SK-N-SH treated with all-trans-retinoic acid at 6 μM for 48 hours (cell line): ENCODE measurements around the gene HTR6.

Experiments used
- ATAC-seq: fragments of 200-7000 bp; cut with Tn5 transposase; 3 replicates; pipeline ENCODE4 v1.9.1; 2020; ENCODE audit warnings: mild to moderate bottlenecking, moderate library complexity
- ARNTL ChIP-seq: fragments of 450-650 bp; formaldehyde crosslinking; IDR thresholded peaks from 2 replicates; pipeline ENCODE4 v1.5.0; 2020; ENCODE audit warnings: low read depth, mild to moderate bottlenecking, moderate library complexity, borderline replicate concordance
- BACH2 ChIP-seq: fragments of 250-450 bp; sonication (Bioruptor Pico); IDR thresholded peaks from 2 replicates; pipeline ENCODE4 v1.9.0; 2021; ENCODE audit warnings: mild to moderate bottlenecking, borderline replicate concordance
- ESRRG ChIP-seq: fragments of 250-450 bp; sonication (Bioruptor Pico); IDR thresholded peaks from 2 replicates; pipeline ENCODE4 v1.6.1; 2021; ENCODE audit warnings: mild to moderate bottlenecking
- GLIS3 ChIP-seq: fragments of 250-450 bp; sonication (Bioruptor Pico); IDR thresholded peaks from 2 replicates; pipeline ENCODE4 v1.5.0; 2020; ENCODE audit warnings: mild to moderate bottlenecking, moderate library complexity
- ISL1 ChIP-seq: fragments of 250-450 bp; sonication (Bioruptor Pico); IDR thresholded peaks from 2 replicates; pipeline ENCODE4 v2.1.2; 2022; ENCODE audit warnings: mild to moderate bottlenecking, moderate library complexity
- OSR1 ChIP-seq: fragments of 250-450 bp; sonication (Bioruptor Pico); IDR thresholded peaks from 2 replicates; pipeline ENCODE4 v1.8.0; 2022; ENCODE audit warnings: moderate library complexity, mild to moderate bottlenecking, inconsistent platforms
- PPARA ChIP-seq: fragments of 250-450 bp; sonication (Bioruptor Pico); IDR thresholded peaks from 2 replicates; pipeline ENCODE4 v1.5.0; 2020; ENCODE audit warnings: mild to moderate bottlenecking, borderline replicate concordance
- RARB ChIP-seq: fragments of 250-450 bp; sonication (Bioruptor Pico); IDR thresholded peaks from 2 replicates; pipeline ENCODE4 v1.8.0; 2021; ENCODE audit warnings: mild to moderate bottlenecking, moderate library complexity
- TCF4 ChIP-seq: fragments of 250-450 bp; sonication (Bioruptor Pico); IDR thresholded peaks from 2 replicates; pipeline ENCODE4 v1.8.0; 2021; ENCODE audit warnings: mild to moderate bottlenecking, moderate library complexity, borderline replicate concordance
- ZC3H10 ChIP-seq: fragments of 250-450 bp; sonication (Bioruptor Pico); IDR thresholded peaks from 2 replicates; pipeline ENCODE4 v1.5.1; 2021; ENCODE audit warnings: mild to moderate bottlenecking, moderate library complexity
- ZFP3 ChIP-seq: fragments of 250-450 bp; sonication (Bioruptor Pico); IDR thresholded peaks from 2 replicates; pipeline ENCODE4 v1.5.0; 2020; ENCODE audit warnings: mild to moderate bottlenecking, moderate library complexity
- ZFP30 ChIP-seq: fragments of 450-650 bp; formaldehyde crosslinking; IDR thresholded peaks from 2 replicates; pipeline ENCODE4 v1.5.0; 2022; ENCODE audit warnings: mild to moderate bottlenecking, moderate library complexity
- ZNF8 ChIP-seq: fragments of 450-650 bp; formaldehyde crosslinking; IDR thresholded peaks from 2 replicates; pipeline ENCODE4 v1.5.0; 2020; ENCODE audit warnings: mild to moderate bottlenecking, moderate library complexity
- TF ChIP-seq, protein P1 (sequence below): fragments of 250-450 bp; sonication (Bioruptor Pico); IDR thresholded peaks from 2 replicates; pipeline ENCODE4 v1.5.0; 2020; ENCODE audit warnings: mild to moderate bottlenecking, moderate library complexity
- TF ChIP-seq, protein P2 (sequence below): fragments of 250-450 bp; sonication (Bioruptor Pico); IDR thresholded peaks from 2 replicates; pipeline ENCODE4 v1.5.1; 2021; ENCODE audit warnings: mild to moderate bottlenecking, moderate library complexity
- TF ChIP-seq, protein P3 (sequence below): fragments of 250-450 bp; sonication (Bioruptor Pico); IDR thresholded peaks from 2 replicates; pipeline ENCODE4 v1.5.1; 2020; ENCODE audit warnings: low read depth, mild to moderate bottlenecking, moderate library complexity
- TF ChIP-seq, protein P4 (sequence below): fragments of 250-450 bp; sonication (Bioruptor Pico); IDR thresholded peaks from 2 replicates; pipeline ENCODE4 v1.8.0; 2020; ENCODE audit warnings: mild to moderate bottlenecking, moderate library complexity, borderline replicate concordance

HTR6 gene

DNA sequence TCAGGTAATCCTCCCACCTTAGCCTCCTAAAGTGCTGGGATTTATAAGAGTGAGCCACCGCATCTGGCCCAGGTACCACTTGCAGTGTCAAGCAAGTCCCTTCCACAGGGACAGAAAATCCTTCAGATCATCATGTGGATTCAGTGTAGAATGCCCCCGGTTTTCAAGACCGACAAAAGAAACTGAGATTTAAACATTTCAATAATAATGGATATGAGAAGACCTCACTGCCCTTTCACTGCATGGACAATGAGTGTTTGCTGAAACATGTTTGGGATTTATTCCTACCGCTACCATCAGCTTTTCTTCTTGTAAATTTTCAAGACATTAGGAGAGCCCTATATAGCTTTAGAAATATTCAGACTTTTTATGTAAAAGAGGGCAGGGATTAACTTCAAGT, 41.5 kb downstream of the HTR6 start (continued):
- TF ChIP-seq, protein P1, sequence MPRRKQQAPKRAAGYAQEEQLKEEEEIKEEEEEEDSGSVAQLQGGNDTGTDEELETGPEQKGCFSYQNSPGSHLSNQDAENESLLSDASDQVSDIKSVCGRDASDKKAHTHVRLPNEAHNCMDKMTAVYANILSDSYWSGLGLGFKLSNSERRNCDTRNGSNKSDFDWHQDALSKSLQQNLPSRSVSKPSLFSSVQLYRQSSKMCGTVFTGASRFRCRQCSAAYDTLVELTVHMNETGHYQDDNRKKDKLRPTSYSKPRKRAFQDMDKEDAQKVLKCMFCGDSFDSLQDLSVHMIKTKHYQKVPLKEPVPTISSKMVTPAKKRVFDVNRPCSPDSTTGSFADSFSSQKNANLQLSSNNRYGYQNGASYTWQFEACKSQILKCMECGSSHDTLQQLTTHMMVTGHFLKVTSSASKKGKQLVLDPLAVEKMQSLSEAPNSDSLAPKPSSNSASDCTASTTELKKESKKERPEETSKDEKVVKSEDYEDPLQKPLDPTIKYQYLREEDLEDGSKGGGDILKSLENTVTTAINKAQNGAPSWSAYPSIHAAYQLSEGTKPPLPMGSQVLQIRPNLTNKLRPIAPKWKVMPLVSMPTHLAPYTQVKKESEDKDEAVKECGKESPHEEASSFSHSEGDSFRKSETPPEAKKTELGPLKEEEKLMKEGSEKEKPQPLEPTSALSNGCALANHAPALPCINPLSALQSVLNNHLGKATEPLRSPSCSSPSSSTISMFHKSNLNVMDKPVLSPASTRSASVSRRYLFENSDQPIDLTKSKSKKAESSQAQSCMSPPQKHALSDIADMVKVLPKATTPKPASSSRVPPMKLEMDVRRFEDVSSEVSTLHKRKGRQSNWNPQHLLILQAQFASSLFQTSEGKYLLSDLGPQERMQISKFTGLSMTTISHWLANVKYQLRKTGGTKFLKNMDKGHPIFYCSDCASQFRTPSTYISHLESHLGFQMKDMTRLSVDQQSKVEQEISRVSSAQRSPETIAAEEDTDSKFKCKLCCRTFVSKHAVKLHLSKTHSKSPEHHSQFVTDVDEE, result no peak

DNA sequence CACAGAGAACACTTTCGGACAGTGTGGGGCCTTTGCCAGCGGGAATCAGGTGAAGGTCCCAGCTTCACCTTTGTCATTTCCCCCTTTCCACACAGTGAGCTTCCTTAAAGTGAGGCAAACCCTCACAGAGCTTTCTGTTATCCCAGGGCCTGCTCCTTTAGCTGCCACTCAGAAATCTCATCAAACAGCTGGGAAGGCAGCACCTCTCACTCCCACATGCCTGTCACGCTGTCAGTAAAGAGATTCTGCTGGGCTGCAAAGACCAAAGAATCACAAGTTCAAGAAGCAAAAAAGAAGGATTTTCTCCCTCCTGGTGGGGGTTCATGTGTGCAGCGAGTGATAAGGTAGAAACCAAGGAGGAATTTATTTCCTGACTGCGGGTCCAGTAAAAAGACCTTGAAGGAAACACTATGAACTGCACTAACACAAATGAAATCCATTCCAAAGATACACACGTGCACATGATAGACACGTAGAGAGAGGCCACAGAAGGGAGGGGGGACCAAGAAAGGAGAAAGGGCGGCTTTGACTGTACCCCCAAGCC, 44.0 kb downstream of the HTR6 start:
- no peak for ATAC-seq
- TF ChIP-seq, protein P2, sequence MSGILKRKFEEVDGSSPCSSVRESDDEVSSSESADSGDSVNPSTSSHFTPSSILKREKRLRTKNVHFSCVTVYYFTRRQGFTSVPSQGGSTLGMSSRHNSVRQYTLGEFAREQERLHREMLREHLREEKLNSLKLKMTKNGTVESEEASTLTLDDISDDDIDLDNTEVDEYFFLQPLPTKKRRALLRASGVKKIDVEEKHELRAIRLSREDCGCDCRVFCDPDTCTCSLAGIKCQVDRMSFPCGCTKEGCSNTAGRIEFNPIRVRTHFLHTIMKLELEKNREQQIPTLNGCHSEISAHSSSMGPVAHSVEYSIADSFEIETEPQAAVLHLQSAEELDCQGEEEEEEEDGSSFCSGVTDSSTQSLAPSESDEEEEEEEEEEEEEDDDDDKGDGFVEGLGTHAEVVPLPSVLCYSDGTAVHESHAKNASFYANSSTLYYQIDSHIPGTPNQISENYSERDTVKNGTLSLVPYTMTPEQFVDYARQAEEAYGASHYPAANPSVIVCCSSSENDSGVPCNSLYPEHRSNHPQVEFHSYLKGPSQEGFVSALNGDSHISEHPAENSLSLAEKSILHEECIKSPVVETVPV (CRISPR knock-in tag), result no peak
- TF ChIP-seq ZC3H10, result no peak
- TF ChIP-seq RARB, result no peak
- no peak for TF ChIP-seq ZFP30 (CRISPR knock-in tag)
- TF ChIP-seq TCF4 (CRISPR knock-in tag), result no peak
- no peak for TF ChIP-seq ESRRG (CRISPR knock-in tag)
- TF ChIP-seq, protein P3, sequence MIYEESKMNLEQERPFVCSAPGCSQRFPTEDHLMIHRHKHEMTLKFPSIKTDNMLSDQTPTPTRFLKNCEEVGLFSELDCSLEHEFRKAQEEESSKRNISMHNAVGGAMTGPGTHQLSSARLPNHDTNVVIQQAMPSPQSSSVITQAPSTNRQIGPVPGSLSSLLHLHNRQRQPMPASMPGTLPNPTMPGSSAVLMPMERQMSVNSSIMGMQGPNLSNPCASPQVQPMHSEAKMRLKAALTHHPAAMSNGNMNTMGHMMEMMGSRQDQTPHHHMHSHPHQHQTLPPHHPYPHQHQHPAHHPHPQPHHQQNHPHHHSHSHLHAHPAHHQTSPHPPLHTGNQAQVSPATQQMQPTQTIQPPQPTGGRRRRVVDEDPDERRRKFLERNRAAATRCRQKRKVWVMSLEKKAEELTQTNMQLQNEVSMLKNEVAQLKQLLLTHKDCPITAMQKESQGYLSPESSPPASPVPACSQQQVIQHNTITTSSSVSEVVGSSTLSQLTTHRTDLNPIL, result no peak
- TF ChIP-seq PPARA, result no peak
- TF ChIP-seq ZNF8 (CRISPR knock-in tag), result no peak
- no peak for TF ChIP-seq ISL1

DNA sequence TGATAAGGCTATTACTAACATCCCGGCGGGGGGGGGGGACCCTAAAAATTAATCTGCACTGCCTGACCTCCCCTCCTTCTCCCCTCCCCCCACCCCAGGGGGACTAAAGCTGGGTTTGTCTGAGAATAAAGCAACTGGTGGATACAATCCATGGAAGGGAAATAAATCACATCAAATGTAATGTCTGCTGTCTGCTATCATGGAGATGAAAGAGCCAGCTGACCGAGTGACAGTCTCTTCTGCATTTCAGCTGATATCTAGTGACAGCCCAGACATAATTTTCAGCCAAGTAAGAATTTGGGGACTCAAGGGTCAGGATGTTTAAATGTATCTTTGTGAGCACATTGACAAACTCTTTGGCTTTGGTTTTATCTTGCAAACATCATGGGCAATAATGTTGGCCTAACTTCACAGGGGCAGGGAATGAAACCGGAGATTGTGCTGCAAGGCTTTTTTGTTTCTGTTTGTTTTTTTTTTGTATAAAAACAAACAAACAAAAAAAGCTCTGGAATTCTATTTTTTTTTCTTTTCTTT, 44.7 kb downstream of the HTR6 start:
- TF ChIP-seq OSR1 (CRISPR knock-in tag) (no peak), TCF4 (CRISPR knock-in tag) (no peak), ISL1 (no peak), ZFP3 (CRISPR knock-in tag) (no peak), GLIS3 (CRISPR knock-in tag) (no peak), BACH2 (no peak), ZNF8 (CRISPR knock-in tag) (no peak), ARNTL (no peak)
- TF ChIP-seq, protein P3, result no peak
- TF ChIP-seq, protein P4, sequence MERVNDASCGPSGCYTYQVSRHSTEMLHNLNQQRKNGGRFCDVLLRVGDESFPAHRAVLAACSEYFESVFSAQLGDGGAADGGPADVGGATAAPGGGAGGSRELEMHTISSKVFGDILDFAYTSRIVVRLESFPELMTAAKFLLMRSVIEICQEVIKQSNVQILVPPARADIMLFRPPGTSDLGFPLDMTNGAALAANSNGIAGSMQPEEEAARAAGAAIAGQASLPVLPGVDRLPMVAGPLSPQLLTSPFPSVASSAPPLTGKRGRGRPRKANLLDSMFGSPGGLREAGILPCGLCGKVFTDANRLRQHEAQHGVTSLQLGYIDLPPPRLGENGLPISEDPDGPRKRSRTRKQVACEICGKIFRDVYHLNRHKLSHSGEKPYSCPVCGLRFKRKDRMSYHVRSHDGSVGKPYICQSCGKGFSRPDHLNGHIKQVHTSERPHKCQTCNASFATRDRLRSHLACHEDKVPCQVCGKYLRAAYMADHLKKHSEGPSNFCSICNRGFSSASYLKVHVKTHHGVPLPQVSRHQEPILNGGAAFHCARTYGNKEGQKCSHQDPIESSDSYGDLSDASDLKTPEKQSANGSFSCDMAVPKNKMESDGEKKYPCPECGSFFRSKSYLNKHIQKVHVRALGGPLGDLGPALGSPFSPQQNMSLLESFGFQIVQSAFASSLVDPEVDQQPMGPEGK (CRISPR knock-in tag), result no peak
- TF ChIP-seq, protein P2 (CRISPR knock-in tag), result no peak
- TF ChIP-seq, protein P1, result no peak
- ATAC-seq, result no peak
